ENCODE results near the gene HDGF. TPM values are rescaled to one million over a fixed set of nuclear protein-coding genes. Genes with fewer than 3 reads are reported as not detected.

The HDGF gene
- total RNA-seq, 3 donors from 2014 or later (not counting 1 experiment from before 2014, with no cell fraction given): 95.3 to 110 (median 96.6) TPM

DNA sequence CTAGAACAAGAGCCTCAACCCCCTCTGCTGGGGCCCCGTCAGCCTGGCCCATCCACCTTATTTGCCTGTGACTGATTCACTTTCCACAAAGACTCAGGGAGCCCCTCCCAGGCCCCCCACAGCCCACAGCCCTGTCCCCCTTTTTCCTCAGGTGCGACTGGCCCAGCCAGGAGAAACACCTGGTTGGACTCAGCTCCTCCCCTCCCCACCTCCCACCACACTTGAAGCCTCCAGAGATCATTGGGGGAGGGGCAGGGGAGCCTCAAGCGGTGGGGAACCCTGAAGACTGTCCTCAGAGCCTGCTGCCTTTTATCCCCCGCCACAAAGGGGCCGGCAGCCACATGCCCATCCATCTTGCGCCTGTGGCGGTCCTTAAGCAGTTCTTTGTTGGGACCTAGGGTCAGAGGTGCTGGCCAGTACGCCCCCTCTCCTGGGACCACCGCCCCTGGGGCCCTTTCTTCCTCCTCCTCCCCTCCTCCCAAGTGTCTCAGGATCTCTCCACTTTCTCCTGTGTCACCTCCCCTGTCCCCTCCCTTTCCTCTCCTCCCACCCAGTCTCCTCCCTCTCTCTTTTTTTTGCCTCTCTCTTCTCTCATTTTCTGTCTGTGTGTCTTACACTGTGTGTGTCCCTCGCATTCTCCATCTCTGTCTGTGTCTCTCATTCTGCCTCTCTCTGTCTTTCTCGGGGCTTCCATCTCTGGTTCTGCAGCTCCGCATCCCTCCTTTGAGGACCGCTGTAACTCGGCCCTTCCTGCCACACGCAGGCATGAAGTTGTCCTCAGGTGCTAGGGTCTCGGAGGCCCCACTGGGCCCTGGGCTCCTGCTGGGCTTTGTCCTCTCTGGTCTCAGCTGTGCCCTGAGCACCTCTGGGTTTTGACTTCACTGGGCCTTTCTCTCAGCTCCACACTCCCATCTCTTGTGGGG is 58.3 kb downstream of the HDGF start:
- 39% methylated on average over 16 of the region's 16 CpGs for WGBS (ENCODE audit: insufficient coverage)
- Mint-ChIP-seq H3K27ac (no peak overlapping the region), H3K36me3 (no peaks in the 10 kb centered on the region), H3K9me3 (no peaks in the 10 kb centered on the region), H3K4me3 (no peak overlapping the region), H3K27me3 (ENCODE audit: low read depth in 2 of 2) (peaks cover 47 to 49% of the 10 kb centered on the region in 2 donors), H3K4me1 (peaks cover 7 to 21% of the 10 kb centered on the region in 2 donors)
- intact Hi-C loops (cut with micrococcal nuclease): loop anchor here (2.0 kb wide), 1 partner anchor 14 kb away; no protein-coding TSS in a partner anchor
- Histone ChIP-seq H3K27me3 (ENCODE audit: control insufficient read depth, insufficient read depth, low read length) (peaks cover 50% of the 10 kb centered on the region), H3K36me3 (ENCODE audit: control insufficient read depth, insufficient read depth, low read length) (no peaks in the 10 kb centered on the region), H3K4me3 (ENCODE audit: low read length) (no peak overlapping the region), H3K4me1 (ENCODE audit: control insufficient read depth, insufficient read depth, low read length) (peaks cover 7% of the 10 kb centered on the region), H3K27ac (ENCODE audit: low read length) (no peak overlapping the region), H3K9me3 (ENCODE audit: control insufficient read depth, insufficient read depth, low read length) (no peaks in the 10 kb centered on the region)
- ATAC-seq (no peak), DNase-seq (peak in 1 of 2 donors; percentile 51)
- TF ChIP-seq, protein P1, sequence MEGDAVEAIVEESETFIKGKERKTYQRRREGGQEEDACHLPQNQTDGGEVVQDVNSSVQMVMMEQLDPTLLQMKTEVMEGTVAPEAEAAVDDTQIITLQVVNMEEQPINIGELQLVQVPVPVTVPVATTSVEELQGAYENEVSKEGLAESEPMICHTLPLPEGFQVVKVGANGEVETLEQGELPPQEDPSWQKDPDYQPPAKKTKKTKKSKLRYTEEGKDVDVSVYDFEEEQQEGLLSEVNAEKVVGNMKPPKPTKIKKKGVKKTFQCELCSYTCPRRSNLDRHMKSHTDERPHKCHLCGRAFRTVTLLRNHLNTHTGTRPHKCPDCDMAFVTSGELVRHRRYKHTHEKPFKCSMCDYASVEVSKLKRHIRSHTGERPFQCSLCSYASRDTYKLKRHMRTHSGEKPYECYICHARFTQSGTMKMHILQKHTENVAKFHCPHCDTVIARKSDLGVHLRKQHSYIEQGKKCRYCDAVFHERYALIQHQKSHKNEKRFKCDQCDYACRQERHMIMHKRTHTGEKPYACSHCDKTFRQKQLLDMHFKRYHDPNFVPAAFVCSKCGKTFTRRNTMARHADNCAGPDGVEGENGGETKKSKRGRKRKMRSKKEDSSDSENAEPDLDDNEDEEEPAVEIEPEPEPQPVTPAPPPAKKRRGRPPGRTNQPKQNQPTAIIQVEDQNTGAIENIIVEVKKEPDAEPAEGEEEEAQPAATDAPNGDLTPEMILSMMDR (IDR thresholded peaks at IDR 0.05): no peak

DNA sequence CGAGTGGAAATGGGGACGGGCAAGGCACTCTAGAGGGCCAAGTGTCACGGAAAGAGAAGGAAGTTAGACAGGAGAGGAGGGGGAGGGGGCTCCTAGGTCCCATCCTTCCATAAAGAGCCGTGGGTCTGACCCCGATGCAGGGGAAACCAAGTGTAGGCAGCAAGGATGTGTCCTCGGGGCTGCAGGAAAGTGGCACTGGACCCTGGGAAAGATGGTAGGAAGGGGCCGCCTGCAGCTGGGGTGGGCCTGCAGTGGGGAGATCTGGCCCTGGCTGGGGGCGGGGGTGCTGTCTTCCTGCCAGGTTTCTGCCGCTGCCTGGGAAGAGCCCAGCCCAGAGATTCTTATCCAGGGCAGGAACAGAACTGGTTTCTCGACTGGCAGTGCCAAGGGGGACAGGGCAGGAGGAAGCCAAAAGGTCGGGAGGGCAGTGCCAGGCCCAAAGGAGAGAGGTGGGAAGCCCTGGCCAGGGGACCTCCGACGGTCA is 59.0 kb downstream of the HDGF start:
- DNase-seq (no peak), ATAC-seq (no peak)
- Mint-ChIP-seq H3K27me3 (ENCODE audit: low read depth in 2 of 2) (peaks cover 45 to 50% of the 10 kb centered on the region in 2 donors), H3K27ac (no peak overlapping the region), H3K4me1 (peaks cover 7 to 21% of the 10 kb centered on the region in 2 donors), H3K4me3 (no peak overlapping the region), H3K9me3 (no peaks in the 10 kb centered on the region), H3K36me3 (no peaks in the 10 kb centered on the region)
- 9% methylated on average over 13 of the region's 13 CpGs for WGBS (ENCODE audit: insufficient coverage)
- H3K9me3 ChIP-seq (ENCODE audit: control insufficient read depth, insufficient read depth, low read length): no peaks in the 10 kb centered on the region
- H3K36me3 ChIP-seq (ENCODE audit: control insufficient read depth, insufficient read depth, low read length): no peaks in the 10 kb centered on the region
- no peak overlapping the region for H3K27ac ChIP-seq (ENCODE audit: low read length)
- H3K4me1 ChIP-seq (ENCODE audit: control insufficient read depth, insufficient read depth, low read length): peaks cover 7% of the 10 kb centered on the region
- TF ChIP-seq, protein P1 (IDR thresholded peaks at IDR 0.05): no peak
- H3K27me3 ChIP-seq (ENCODE audit: control insufficient read depth, insufficient read depth, low read length): peaks cover 50% of the 10 kb centered on the region
- intact Hi-C loops (cut with micrococcal nuclease): loop anchor here (2.0 kb wide), 1 partner anchor 14 kb away; no protein-coding TSS in a partner anchor
- no peak overlapping the region for H3K4me3 ChIP-seq (ENCODE audit: low read length)

Other genes with a start within 250 kb of the HDGF start
- gene IQGAP3, start 179.1 kb downstream of the HDGF start, total RNA-seq: under 1 TPM; 0.08 to 0.21 (median 0.14) TPM
- 1 to 10 TPM; 3.3 to 4.1 (median 4.0) TPM for gene TTC24, start 172.0 kb downstream of the HDGF start, total RNA-seq
- 10 to 100 TPM; 32.6 to 52.5 (median 36.6) TPM for gene NAXE, start 159.9 kb downstream of the HDGF start, total RNA-seq
- gene GPATCH4, start 150.2 kb downstream of the HDGF start, total RNA-seq: 10 to 100 TPM; 19.3 to 27.3 (median 22.1) TPM
- not detected for gene HAPLN2, start 132.3 kb downstream of the HDGF start, total RNA-seq
- under 1 TPM; 0.18 to 0.25 (median 0.19) TPM for gene BCAN, start 109.6 kb downstream of the HDGF start, total RNA-seq
- gene NES, start 74.3 kb downstream of the HDGF start, total RNA-seq: not detected
- 1 to 10 TPM; 3.0 to 3.8 (median 3.0) TPM for gene CRABP2, start 46.1 kb downstream of the HDGF start, total RNA-seq
- 10 to 100 TPM; 23.5 to 25.3 (median 23.8) TPM for gene METTL25B, start 23.2 kb downstream of the HDGF start, total RNA-seq
- 10 to 100 TPM; 60.3 to 71.9 (median 68.7) TPM for gene ISG20L2, start 22.9 kb downstream of the HDGF start, total RNA-seq
- 10 to 100 TPM; 15.9 to 19.7 (median 18.7) TPM for gene MRPL24, start 10.6 kb downstream of the HDGF start, total RNA-seq
- gene PRCC, start 15.9 kb upstream of the HDGF start, total RNA-seq: 10 to 100 TPM; 66.5 to 92.4 (median 69.1) TPM
- 100 to 1,000 TPM; 155 to 324 (median 312) TPM for gene SH2D2A, start 65.2 kb upstream of the HDGF start, total RNA-seq
- under 1 TPM; 0.10 to 0.18 (median 0.14) TPM for gene INSRR, start 107.4 kb upstream of the HDGF start, total RNA-seq
- gene NTRK1, start 109.2 kb upstream of the HDGF start, total RNA-seq: 10 to 100 TPM in 1 of 3 donors, 1 to 10 TPM in 2; 1.7 to 16.7 (median 2.4) TPM
- gene PEAR1, start 142.0 kb upstream of the HDGF start, total RNA-seq: 1 to 10 TPM in 1 of 3 donors, under 1 TPM in 2; 0.52 to 1.4 (median 0.80) TPM
- gene LRRC71, start 169.0 kb upstream of the HDGF start, total RNA-seq: not detected

All from natural killer cell (primary cell).